Measurements from ENCODE around the gene SCOC. TPM values are rescaled to one million over a fixed set of nuclear protein-coding genes. Genes with fewer than 3 reads are reported as not detected.

Gene SCOC
- total and polyA plus RNA-seq, 9 of the 15 experiments (the other 6 are each of a cell fraction or from before 2014, with no cell fraction given), result 16.8 to 110 (median 46.7) TPM

DNA sequence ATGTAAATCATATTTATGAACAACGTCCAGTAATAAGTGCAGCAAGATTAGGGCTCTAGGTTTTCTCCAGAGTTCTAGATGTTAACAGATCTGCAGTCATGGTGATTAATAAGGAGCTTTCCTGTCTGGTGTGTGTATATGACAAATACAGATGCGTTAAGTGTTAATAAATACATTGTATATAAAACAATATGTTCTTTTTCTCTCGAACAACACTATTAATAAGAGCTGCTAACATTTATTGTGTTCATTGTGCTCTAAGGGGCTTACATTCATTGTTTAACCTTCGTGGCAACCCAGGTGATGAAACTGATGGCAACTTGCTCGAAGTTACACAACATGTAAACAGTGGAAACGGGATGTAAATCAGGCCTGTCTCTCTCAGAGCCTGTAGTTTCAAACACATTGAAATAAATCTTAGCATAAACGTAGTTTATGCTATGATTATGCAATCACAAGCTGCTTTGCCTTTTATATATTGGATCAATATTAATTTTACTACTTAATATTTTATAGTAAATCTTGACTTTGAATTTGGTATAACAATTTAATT lies 54.5 kb downstream of the SCOC start (continued):
- TF ChIP-seq PCBP1 (IDR thresholded peaks at IDR 0.05; ENCODE audit: low read depth, low read length, poor library complexity, severe bottlenecking) (no peak), JUND (IDR thresholded peaks at IDR 0.05; ENCODE audit: borderline replicate concordance, low read depth, low read length) (0 out of 2 replicates have a peak, but pooled peaks have one; percentile 15), JUND (tag; IDR thresholded peaks at IDR 0.05; ENCODE audit: borderline replicate concordance, low read depth, low read length) (no peak), ZSCAN32 (CRISPR knock-in tag; IDR thresholded peaks at IDR 0.05) (0 out of 2 replicates have a peak, but pooled peaks have one; percentile 44), SLC30A9 (CRISPR knock-in tag; IDR thresholded peaks at IDR 0.05) (no peak), KLF10 (CRISPR knock-in tag; IDR thresholded peaks at IDR 0.05) (no peak), NFYB (IDR thresholded peaks at IDR 0.05; ENCODE audit: extremely low read depth, insufficient read length) (no peak), IRF2 (CRISPR knock-in tag; IDR thresholded peaks at IDR 0.05) (no peak), TAF1 (IDR thresholded peaks at IDR 0.05; ENCODE audit: control insufficient read depth, extremely low read depth, insufficient read depth, low read length, severe bottlenecking) (no peak), RAD21 (CRISPR knock-in tag; conservative IDR thresholded peaks at IDR 0.05 in 1 of 2, IDR thresholded peaks at IDR 0.05 in 1 of 2) (no peak), JUNB (CRISPR knock-in tag; conservative IDR thresholded peaks at IDR 0.05) (no peak), SIN3B (IDR thresholded peaks at IDR 0.05; ENCODE audit: low read depth) (0 out of 2 replicates have a peak, but pooled peaks have one; percentile 3), ZBED1 (IDR thresholded peaks at IDR 0.05) (no peak)
- TF ChIP-seq, protein P1, sequence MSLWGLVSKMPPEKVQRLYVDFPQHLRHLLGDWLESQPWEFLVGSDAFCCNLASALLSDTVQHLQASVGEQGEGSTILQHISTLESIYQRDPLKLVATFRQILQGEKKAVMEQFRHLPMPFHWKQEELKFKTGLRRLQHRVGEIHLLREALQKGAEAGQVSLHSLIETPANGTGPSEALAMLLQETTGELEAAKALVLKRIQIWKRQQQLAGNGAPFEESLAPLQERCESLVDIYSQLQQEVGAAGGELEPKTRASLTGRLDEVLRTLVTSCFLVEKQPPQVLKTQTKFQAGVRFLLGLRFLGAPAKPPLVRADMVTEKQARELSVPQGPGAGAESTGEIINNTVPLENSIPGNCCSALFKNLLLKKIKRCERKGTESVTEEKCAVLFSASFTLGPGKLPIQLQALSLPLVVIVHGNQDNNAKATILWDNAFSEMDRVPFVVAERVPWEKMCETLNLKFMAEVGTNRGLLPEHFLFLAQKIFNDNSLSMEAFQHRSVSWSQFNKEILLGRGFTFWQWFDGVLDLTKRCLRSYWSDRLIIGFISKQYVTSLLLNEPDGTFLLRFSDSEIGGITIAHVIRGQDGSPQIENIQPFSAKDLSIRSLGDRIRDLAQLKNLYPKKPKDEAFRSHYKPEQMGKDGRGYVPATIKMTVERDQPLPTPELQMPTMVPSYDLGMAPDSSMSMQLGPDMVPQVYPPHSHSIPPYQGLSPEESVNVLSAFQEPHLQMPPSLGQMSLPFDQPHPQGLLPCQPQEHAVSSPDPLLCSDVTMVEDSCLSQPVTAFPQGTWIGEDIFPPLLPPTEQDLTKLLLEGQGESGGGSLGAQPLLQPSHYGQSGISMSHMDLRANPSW (CRISPR knock-in tag; IDR thresholded peaks at IDR 0.05), result no peak
- TF ChIP-seq, protein P2, sequence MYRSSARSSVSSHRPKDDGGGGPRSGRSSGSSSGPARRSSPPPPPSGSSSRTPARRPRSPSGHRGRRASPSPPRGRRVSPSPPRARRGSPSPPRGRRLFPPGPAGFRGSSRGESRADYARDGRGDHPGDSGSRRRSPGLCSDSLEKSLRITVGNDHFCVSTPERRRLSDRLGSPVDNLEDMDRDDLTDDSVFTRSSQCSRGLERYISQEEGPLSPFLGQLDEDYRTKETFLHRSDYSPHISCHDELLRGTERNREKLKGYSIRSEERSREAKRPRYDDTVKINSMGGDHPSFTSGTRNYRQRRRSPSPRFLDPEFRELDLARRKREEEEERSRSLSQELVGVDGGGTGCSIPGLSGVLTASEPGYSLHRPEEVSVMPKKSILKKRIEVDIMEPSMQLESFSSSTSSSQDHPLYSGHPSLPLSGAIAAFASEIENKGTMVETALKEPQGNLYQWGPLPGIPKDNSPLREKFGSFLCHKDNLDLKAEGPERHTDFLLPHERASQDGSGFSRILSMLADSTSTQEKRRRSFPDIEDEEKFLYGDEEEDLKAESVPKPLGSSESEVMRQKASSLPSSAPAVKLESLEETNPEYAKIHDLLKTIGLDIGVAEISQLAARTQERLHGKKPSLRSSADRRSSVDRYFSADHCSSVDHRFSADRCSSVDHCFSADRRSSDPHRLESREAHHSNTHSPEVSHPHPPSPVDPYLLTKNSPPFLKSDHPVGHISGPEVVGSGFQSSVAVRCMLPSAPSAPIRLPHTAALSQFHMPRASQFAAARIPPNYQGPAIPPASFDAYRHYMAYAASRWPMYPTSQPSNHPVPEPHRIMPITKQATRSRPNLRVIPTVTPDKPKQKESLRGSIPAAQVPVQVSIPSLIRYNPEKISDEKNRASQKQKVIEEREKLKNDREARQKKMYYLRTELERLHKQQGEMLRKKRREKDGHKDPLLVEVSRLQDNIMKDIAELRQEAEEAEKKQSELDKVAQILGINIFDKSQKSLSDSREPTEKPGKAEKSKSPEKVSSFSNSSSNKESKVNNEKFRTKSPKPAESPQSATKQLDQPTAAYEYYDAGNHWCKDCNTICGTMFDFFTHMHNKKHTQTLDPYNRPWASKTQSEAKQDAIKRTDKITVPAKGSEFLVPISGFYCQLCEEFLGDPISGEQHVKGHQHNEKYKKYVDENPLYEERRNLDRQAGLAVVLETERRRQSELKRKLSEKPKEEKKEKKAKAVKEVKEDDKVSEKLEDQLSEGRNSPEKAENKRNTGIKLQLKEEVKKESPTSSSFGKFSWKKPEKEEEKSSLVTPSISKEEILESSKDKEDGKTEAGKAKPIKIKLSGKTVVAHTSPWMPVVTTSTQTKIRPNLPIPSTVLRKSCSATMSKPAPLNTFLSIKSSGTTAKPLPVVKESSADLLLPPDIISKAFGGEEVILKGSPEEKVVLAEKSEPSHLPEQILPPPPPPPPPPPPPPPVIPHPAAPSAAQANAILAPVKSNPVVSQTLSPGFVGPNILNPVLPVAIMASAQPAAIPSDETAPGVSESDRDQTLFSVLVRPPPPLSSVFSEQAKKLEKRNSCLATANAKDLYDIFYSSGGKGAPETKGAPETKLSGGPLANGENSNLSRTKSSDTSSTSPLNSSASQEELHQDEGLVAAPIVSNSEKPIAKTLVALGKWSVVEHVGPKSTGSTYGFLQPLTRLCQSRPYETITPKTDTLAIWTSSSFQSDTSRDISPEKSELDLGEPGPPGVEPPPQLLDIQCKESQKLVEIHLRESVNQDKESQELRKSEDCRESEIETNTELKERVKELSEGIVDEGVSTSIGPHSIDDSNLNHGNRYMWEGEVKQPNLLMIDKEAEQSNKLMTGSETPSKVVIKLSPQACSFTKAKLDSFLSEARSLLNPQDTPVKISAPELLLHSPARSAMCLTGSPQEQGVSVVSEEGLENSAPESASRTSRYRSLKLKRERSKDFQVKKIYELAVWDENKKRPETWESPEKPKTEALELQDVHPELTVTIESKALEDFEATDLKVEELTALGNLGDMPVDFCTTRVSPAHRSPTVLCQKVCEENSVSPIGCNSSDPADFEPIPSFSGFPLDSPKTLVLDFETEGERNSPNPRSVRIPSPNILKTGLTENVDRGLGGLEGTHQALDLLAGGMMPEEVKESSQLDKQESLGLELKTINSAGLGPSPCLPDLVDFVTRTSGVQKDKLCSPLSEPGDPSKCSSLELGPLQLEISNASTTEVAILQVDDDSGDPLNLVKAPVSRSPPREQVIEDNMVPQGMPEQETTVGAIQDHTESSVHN (IDR thresholded peaks at IDR 0.05; ENCODE audit: borderline replicate concordance in 1 of 2, low read depth in 1 of 2), result peak; percentile 27 to 56; a peak in 2 of 4 replicates
- TF ChIP-seq, protein P3, sequence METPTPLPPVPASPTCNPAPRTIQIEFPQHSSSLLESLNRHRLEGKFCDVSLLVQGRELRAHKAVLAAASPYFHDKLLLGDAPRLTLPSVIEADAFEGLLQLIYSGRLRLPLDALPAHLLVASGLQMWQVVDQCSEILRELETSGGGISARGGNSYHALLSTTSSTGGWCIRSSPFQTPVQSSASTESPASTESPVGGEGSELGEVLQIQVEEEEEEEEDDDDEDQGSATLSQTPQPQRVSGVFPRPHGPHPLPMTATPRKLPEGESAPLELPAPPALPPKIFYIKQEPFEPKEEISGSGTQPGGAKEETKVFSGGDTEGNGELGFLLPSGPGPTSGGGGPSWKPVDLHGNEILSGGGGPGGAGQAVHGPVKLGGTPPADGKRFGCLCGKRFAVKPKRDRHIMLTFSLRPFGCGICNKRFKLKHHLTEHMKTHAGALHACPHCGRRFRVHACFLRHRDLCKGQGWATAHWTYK (CRISPR knock-in tag; IDR thresholded peaks at IDR 0.05), result no peak
